GM10248 (cell line): Measurements from ENCODE around the gene NAV1.

Experiments used
- CTCF ChIA-PET: fragments of 300-600 bp; sonication (Branson Sonifier 250); formaldehyde crosslinking; extraction: SDS; loops from one replicate; lab custom pipeline; 2021; ENCODE audit warnings: antibody characterized with exemption; lab: Yijun Ruan, JAX
- POLR2A ChIA-PET: fragments of 350-650 bp; sonication (Branson Sonifier 250); formaldehyde crosslinking; extraction: SDS; loops from one replicate; lab custom pipeline; 2020; ENCODE audit warnings: antibody characterized with exemption; lab: Yijun Ruan, JAX
- DNase-seq: peaks from one replicate; pipeline ENCODE4 v3.0.0; 2012; ENCODE audit errors: extremely low spot score
- TF ChIP-seq, protein P1 (sequence below): IDR thresholded peaks from 2 replicates; pipeline ENCODE4 v1.5.1; 2012; ENCODE audit warnings: mild to moderate bottlenecking, low read depth; ENCODE audit errors: extremely low read depth, missing control alignments, control extremely low read depth

NAV1 gene

DNA sequence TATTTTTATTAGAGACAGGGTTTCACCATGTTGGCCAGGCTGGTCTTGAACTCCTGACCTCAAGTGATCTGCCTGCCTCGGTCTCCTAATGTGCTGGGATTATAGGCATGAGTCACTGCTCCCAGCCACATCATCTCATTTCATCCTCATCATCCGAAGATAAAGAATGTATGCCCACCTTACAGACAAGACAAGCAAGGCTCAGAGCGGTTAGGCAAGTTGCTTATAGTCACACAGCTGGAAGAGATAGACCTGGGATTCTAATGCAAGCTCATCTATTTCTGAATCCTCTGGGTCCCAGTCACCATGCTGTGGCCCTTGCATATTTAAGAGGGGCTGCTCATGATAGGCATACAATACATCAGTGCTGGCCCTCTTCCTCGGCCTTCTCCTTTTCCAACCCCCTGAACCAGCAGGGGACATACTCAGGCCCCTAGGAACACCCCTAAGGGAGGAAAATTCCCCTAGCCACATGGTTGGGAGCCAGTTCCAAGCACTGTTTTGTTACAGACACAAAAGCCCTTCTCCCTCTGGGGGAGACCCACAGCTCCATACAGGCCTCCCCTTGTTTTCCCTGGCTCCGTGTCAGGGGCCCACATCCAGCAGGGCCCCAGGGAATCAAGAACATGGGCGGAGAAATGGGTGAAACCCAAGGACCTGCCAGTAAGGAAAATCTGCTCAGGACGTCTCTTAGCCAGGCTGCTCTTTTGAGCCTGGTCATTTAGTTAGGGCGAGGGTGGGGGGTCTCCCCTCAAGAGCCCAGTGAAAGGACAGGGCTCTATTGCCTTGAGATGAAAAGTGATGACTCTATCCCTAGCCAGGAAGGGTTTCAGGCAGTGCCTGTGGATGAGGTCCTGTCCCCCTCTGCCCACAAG is 38.9 kb upstream of the NAV1 start:
- DNase-seq: no peak
- TF ChIP-seq, protein P1, sequence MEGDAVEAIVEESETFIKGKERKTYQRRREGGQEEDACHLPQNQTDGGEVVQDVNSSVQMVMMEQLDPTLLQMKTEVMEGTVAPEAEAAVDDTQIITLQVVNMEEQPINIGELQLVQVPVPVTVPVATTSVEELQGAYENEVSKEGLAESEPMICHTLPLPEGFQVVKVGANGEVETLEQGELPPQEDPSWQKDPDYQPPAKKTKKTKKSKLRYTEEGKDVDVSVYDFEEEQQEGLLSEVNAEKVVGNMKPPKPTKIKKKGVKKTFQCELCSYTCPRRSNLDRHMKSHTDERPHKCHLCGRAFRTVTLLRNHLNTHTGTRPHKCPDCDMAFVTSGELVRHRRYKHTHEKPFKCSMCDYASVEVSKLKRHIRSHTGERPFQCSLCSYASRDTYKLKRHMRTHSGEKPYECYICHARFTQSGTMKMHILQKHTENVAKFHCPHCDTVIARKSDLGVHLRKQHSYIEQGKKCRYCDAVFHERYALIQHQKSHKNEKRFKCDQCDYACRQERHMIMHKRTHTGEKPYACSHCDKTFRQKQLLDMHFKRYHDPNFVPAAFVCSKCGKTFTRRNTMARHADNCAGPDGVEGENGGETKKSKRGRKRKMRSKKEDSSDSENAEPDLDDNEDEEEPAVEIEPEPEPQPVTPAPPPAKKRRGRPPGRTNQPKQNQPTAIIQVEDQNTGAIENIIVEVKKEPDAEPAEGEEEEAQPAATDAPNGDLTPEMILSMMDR: no peak
- ChIA-PET CTCF (interaction anchor here (1.1 to 29.4 kb wide), 5 partner anchors 4 to 114 kb away, joined by 3 to 685 read pairs (median 504); partner anchors contain the start of gene CSRP1), POLR2A (no interaction called here)

DNA sequence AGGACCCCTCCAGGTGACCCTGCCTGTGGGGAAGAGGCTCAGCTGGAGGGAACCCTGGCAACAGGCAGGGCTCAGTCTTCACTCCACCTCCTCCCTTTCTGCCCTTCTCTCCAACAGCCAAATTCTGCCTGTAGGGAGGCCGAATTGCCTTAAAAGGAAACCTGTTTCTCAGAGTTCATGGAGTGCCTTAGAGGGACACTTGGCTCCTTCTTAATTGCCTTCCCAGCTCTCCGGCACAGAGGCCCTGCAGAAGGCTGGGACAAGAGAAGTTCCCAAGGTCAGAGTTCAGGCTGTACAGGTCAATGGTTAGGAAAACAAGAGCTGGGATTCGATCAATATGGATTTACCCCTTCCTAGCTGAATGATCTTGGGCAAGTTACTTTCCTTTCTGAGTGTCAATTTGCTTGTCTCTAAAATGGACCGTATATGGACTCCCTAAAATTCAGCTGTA is 38.2 kb upstream of the NAV1 start:
- no peak for DNase-seq
- TF ChIP-seq, protein P1: no peak
- ChIA-PET CTCF (interaction anchor here (0.7 to 29.4 kb wide), 6 partner anchors 5 to 115 kb away, joined by 3 to 685 read pairs (median 254); partner anchors contain the start of gene CSRP1), POLR2A (no interaction called here)

DNA sequence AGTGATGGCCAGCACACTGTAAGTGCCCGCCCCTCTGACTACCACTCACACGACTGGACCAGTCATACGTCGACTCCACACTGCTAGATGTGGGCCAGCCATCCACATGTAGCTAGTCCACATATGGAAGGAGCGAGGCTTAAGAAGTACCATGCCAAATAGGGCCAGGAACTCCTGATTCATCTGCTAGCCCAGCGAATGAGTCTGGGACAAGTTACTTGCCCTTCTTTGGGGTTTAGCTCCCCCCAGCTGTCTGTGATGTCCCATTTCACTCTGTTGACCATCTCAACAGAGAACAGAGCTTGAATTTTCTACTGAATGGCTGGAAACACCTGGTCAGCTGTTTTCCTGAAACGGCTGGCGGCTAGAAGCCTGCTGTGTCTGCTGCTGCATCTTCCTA is 37.8 kb upstream of the NAV1 start:
- TF ChIP-seq, protein P1: no peak
- CTCF ChIA-PET: interaction anchor here (0.7 to 29.4 kb wide), 5 partner anchors 6 to 65 kb away, joined by 3 to 685 read pairs (median 504); partner anchors contain the start of gene CSRP1
- POLR2A ChIA-PET: no interaction called here
- DNase-seq: no peak

DNA sequence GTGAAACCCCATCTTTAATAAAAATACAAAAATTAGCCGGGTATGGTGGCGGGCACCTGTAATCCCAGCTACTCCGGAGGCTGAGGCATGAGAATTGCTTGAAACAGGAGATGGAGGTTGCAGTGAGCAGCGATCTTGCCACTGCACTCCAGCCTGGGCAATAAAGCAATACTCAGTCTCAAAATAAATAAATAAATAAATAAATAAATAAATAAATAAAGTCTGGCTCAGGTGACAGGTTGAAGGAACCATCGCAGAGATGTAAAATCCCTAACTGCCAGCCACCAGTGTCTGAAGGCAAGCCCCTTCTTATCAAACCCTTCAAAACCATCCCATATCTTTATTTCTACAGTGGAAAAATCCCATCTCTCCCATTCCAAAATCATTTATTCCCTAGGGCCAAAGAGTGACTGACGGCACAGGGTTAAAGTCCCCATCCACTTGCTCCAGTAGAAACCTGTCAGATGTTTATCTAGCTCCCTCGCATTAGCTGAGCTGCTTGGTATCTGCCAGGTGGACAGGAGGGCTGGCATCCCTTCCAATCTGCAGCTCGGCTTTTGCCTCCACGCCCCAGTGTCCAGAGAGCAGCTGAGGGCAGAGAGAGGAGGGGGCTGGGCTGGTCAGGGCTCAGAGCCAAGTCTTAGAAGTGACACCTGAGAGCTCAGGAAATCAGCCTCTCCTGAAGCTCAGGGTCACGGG is 37.0 kb upstream of the NAV1 start:
- TF ChIP-seq, protein P1: no peak
- no peak for DNase-seq
- POLR2A ChIA-PET: no interaction called here
- CTCF ChIA-PET: interaction anchor here (1.0 to 29.4 kb wide), 6 partner anchors 5 to 66 kb away, joined by 4 to 685 read pairs (median 254); partner anchors contain the start of gene CSRP1

DNA sequence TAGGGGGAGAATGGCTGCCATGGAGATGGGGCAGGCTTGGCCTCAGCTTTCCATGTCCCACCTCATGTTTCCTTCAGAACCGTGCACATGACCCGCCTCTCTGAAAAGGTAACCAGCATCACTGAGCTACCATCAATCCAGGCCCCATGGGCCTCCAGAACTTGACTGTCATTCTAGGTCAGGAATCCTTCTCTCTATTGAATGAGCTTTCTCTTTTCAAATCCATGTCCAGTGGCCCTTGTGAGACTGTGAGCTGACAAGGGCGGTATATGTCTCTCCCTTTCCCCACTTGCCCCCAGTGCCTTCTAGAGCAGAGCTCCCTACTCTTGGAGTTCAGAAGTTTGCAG is 36.4 kb upstream of the NAV1 start:
- ChIA-PET CTCF (interaction anchor here (1.0 to 29.4 kb wide), 5 partner anchors 5 to 67 kb away, joined by 4 to 685 read pairs (median 504); partner anchors contain the start of gene CSRP1), POLR2A (no interaction called here)
- TF ChIP-seq, protein P1: no peak
- DNase-seq: no peak
